ENCODE results near the gene LDLRAD3. TPM values are rescaled to one million over a fixed set of nuclear protein-coding genes. Genes with fewer than 3 reads are reported as not detected.

The LDLRAD3 gene
- polyA plus RNA-seq, 1 donor (not counting 4 experiments of a cell fraction or from before 2014, with no cell fraction given) = 13.1 TPM

- Histone ChIP-seq H3K9ac (ENCODE audit: control insufficient read depth, extremely low read depth, insufficient read depth, low read length) (no peak overlapping the region), H3K36me3 (ENCODE audit: control insufficient read depth in 2 of 2, extremely low read depth in 1 of 2, insufficient read depth in 2 of 2, low read length in 2 of 2) (peaks cover 0 to 19% of the 10 kb centered on the region in 2 experiments), H3K4me3 (ENCODE audit: control insufficient read depth in 2 of 3, extremely low read depth in 1 of 3, insufficient read depth in 2 of 3, low read depth in 1 of 3, low read length in 3 of 3) (no peak overlapping the region), H3K9me1 (ENCODE audit: control insufficient read depth, extremely low read depth, insufficient read depth, low read length) (no peaks in the 10 kb centered on the region), H3K9me3 (ENCODE audit: control insufficient read depth, low read depth, low read length) (no peaks in the 10 kb centered on the region), H2AFZ (ENCODE audit: control insufficient read depth, low read length) (no peak overlapping the region), H3K4me2 (ENCODE audit: control insufficient read depth, extremely low read depth, insufficient read depth, low read depth, low read length) (no peak overlapping the region), H3K27ac (ENCODE audit: control insufficient read depth, insufficient read depth, low read length) (no peak overlapping the region), H4K20me1 (ENCODE audit: control insufficient read depth, extremely low read depth, insufficient read depth, low read length) (no peaks in the 10 kb centered on the region), H3K79me2 (ENCODE audit: control insufficient read depth, insufficient read depth, low read length) (no peaks in the 10 kb centered on the region), H3K27me3 (ENCODE audit: control insufficient read depth, extremely low read depth, insufficient read depth, low read length) (no peaks in the 10 kb centered on the region), H3K4me1 (ENCODE audit: control insufficient read depth, extremely low read depth, insufficient read depth, low read length) (no peaks in the 10 kb centered on the region)
- TF ChIP-seq EZH2 (IDR thresholded peaks at IDR 0.05; ENCODE audit: low read length) = no peak
- no peak for TF ChIP-seq CTCF (optimal IDR thresholded peaks at IDR 0.05 in 1 of 3, IDR thresholded peaks at IDR 0.05 in 1 of 3, conservative IDR thresholded peaks at IDR 0.05 in 1 of 3; ENCODE audit: extremely low read depth in 1 of 3, insufficient read depth in 2 of 3, low read length in 3 of 3)
- dilution Hi-C loops (cut with MboI; ENCODE audit: extremely low pct_ligation_motif_present, low sequenced_read_pairs) = no loop called here
- no peak for FAIRE-seq
- DNase-seq (ENCODE audit: low read depth, low spot score) = no peak
Measured at GRCh38 chr11:36115378-36115801, 171.5 kb downstream of the LDLRAD3 start.

- Histone ChIP-seq H2AFZ (ENCODE audit: control insufficient read depth, low read length) (no peak overlapping the region), H4K20me1 (ENCODE audit: control insufficient read depth, extremely low read depth, insufficient read depth, low read length) (no peaks in the 10 kb centered on the region), H3K36me3 (ENCODE audit: control insufficient read depth in 2 of 2, extremely low read depth in 1 of 2, insufficient read depth in 2 of 2, low read length in 2 of 2) (peaks cover 0 to 18% of the 10 kb centered on the region in 2 experiments), H3K4me3 (ENCODE audit: control insufficient read depth in 2 of 3, extremely low read depth in 1 of 3, insufficient read depth in 2 of 3, low read depth in 1 of 3, low read length in 3 of 3) (no peak overlapping the region), H3K9me3 (ENCODE audit: control insufficient read depth, low read depth, low read length) (no peaks in the 10 kb centered on the region), H3K27ac (ENCODE audit: control insufficient read depth, insufficient read depth, low read length) (no peak overlapping the region), H3K4me2 (ENCODE audit: control insufficient read depth, extremely low read depth, insufficient read depth, low read depth, low read length) (no peak overlapping the region), H3K79me2 (ENCODE audit: control insufficient read depth, insufficient read depth, low read length) (no peaks in the 10 kb centered on the region), H3K9me1 (ENCODE audit: control insufficient read depth, extremely low read depth, insufficient read depth, low read length) (no peaks in the 10 kb centered on the region), H3K9ac (ENCODE audit: control insufficient read depth, extremely low read depth, insufficient read depth, low read length) (no peak overlapping the region), H3K27me3 (ENCODE audit: control insufficient read depth, extremely low read depth, insufficient read depth, low read length) (no peaks in the 10 kb centered on the region), H3K4me1 (ENCODE audit: control insufficient read depth, extremely low read depth, insufficient read depth, low read length) (no peaks in the 10 kb centered on the region)
- DNase-seq (ENCODE audit: low read depth, low spot score) = no peak
- FAIRE-seq = no peak
- TF ChIP-seq EZH2 (IDR thresholded peaks at IDR 0.05; ENCODE audit: low read length) (no peak), CTCF (optimal IDR thresholded peaks at IDR 0.05 in 1 of 3, IDR thresholded peaks at IDR 0.05 in 1 of 3, conservative IDR thresholded peaks at IDR 0.05 in 1 of 3; ENCODE audit: extremely low read depth in 1 of 3, insufficient read depth in 2 of 3, low read length in 3 of 3) (no peak)
- dilution Hi-C loops (cut with MboI; ENCODE audit: extremely low pct_ligation_motif_present, low sequenced_read_pairs) = no loop called here
Measured at GRCh38 chr11:36116161-36116560, 172.3 kb downstream of the LDLRAD3 start.

Measured in keratinocyte (primary cell).